B cell (primary cell): Measurements from ENCODE around the gene TOX2. TPM values are rescaled to one million over a fixed set of nuclear protein-coding genes. Genes with fewer than 3 reads are reported as not detected.

ENCODE experiments used
- ATAC-seq: fragments of 200-7000 bp; cut with Tn5 transposase; one replicate; pipeline ENCODE4 v1.10.0; 2021; ENCODE audit warnings: low read depth, mild to moderate bottlenecking, moderate number of reproducible peaks, moderate library complexity
- CTCF ChIA-PET: fragments of 350-600 bp; sonication (Branson Sonifier 250); formaldehyde crosslinking; loops from one replicate; lab custom pipeline; 2021; ENCODE audit warnings: antibody characterized with exemption, inconsistent platforms; lab: Charles Lee
- POLR2A ChIA-PET: fragments of 350-600 bp; sonication (Branson Sonifier 250); formaldehyde crosslinking; loops from one replicate; lab custom pipeline; 2021; ENCODE audit warnings: antibody characterized with exemption; lab: Charles Lee
- DNase-seq: peaks from one replicate; pipeline ENCODE4 v3.0.0; 2013
- H2AFZ ChIP-seq: 2 replicates; pipeline ENCODE4 v1.6.1; 2012; ENCODE audit warnings: mild to moderate bottlenecking, low read depth, low read length; ENCODE audit not compliant: insufficient read depth, poor library complexity, severe bottlenecking
- H3K27ac ChIP-seq, 2 donors: 1 replicate in 1 of 2; 2 replicates in 1 of 2; pipeline ENCODE4 v1.5.1; 2012 to 2013; ENCODE audit warnings: low read length in 2 of 2, mild to moderate bottlenecking in 2 of 2, moderate library complexity in 1 of 2
- H3K27me3 ChIP-seq, 4 experiments: fragments of 200-600 bp in 1 of 4; sonication (generic) in 1 of 4; replicated peaks in 1 of 4; 1 replicate in 2 of 4; 2 replicates in 2 of 4; pipeline versions ENCODE4 v1.6.1 to v1.7.0; 2013 to 2016; ENCODE audit warnings: low read length in 3 of 4, mild to moderate bottlenecking in 2 of 4, mixed read lengths in 1 of 4, moderate library complexity in 1 of 4; ENCODE audit not compliant: insufficient read depth in 4 of 4, control insufficient read depth in 3 of 4; ENCODE audit errors: control extremely low read depth in 1 of 4
- H3K36me3 ChIP-seq, 2 experiments: replicated peaks in 1 of 2; 1 replicate in 1 of 2; 2 replicates in 1 of 2; pipeline versions ENCODE4 v1.6.1 to v1.7.1; 2013; ENCODE audit warnings: low read length in 1 of 2; ENCODE audit not compliant: insufficient read depth in 2 of 2, control insufficient read depth in 1 of 2; ENCODE audit errors: control extremely low read depth in 1 of 2, extremely low read depth in 1 of 2
- H3K4me1 ChIP-seq, 2 donors: fragments of 200-600 bp in 1 of 2; sonication (generic) in 1 of 2; 1 replicate in 1 of 2; 2 replicates in 1 of 2; pipeline versions ENCODE4 v1.5.1 to v1.6.1; 2013 to 2017; ENCODE audit warnings: low read length in 2 of 2; ENCODE audit not compliant: control insufficient read depth in 2 of 2, insufficient read depth in 2 of 2
- H3K4me2 ChIP-seq: replicated peaks from 2 replicates; pipeline ENCODE3; 2012; ENCODE audit warnings: mild to moderate bottlenecking, low read depth, low read length; ENCODE audit not compliant: poor library complexity, severe bottlenecking
- H3K4me3 ChIP-seq, 5 experiments: fragments of 200-600 bp in 1 of 5; sonication (generic) in 1 of 5; 1 replicate in 3 of 5; 2 replicates in 2 of 5; pipeline versions ENCODE4 v1.5.1 to v1.7.0; 2011 to 2016; ENCODE audit warnings: low read length in 4 of 5, mild to moderate bottlenecking in 4 of 5, low read depth in 2 of 5, control low read depth in 1 of 5, moderate library complexity in 1 of 5; ENCODE audit not compliant: insufficient read depth in 1 of 5; ENCODE audit errors: control extremely low read depth in 1 of 5, extremely low read depth in 1 of 5
- H3K79me2 ChIP-seq: fragments of 200-600 bp; sonication (generic); one replicate; pipeline ENCODE4 v1.6.0; 2016; ENCODE audit warnings: low read length; ENCODE audit not compliant: control insufficient read depth, insufficient read depth
- H3K9ac ChIP-seq: fragments of 200-600 bp; sonication (generic); 2 replicates; pipeline ENCODE4 v1.6.1; 2017; ENCODE audit warnings: mild to moderate bottlenecking, low read length, moderate library complexity
- H3K9me3 ChIP-seq, 3 donors: one replicate each; pipeline versions ENCODE4 v1.6.1 to v1.7.1; 2013; ENCODE audit warnings: low read length in 2 of 3; ENCODE audit not compliant: control insufficient read depth in 2 of 3, insufficient read depth in 1 of 3; ENCODE audit errors: control extremely low read depth in 1 of 3
- H4K20me1 ChIP-seq: 2 replicates; pipeline ENCODE4 v1.6.0; 2012; ENCODE audit warnings: mild to moderate bottlenecking, low read length; ENCODE audit not compliant: insufficient read depth, control insufficient read depth, poor library complexity, severe bottlenecking
- H3K27ac Mint-ChIP-seq: one replicate; pipeline ENCODE4 v1.8.0; 2021; ENCODE audit warnings: mixed read lengths
- H3K27me3 Mint-ChIP-seq: one replicate; pipeline ENCODE4 v1.8.0; 2021; ENCODE audit warnings: mixed read lengths
- H3K4me1 Mint-ChIP-seq: one replicate; pipeline ENCODE4 v1.8.0; 2021; ENCODE audit warnings: mixed read lengths
- H3K4me3 Mint-ChIP-seq: one replicate; pipeline ENCODE4 v1.8.0; 2021; ENCODE audit warnings: mixed read lengths
- H3K9me3 Mint-ChIP-seq: one replicate; pipeline ENCODE4 v1.8.0; 2022; ENCODE audit warnings: mixed read lengths; ENCODE audit not compliant: insufficient read depth
- CTCF ChIP-seq: fragments of 200-600 bp; IDR thresholded peaks from one replicate; pipeline ENCODE4 v1.8.0; 2022; ENCODE audit warnings: antibody characterized with exemption, mild to moderate bottlenecking
- EZH2 ChIP-seq: IDR thresholded peaks from 2 replicates; pipeline ENCODE4 v1.6.1; 2012; ENCODE audit warnings: borderline replicate concordance, low read depth, mild to moderate bottlenecking, moderate library complexity, low read length; ENCODE audit not compliant: insufficient read depth, poor library complexity, severe bottlenecking
- WGBS: methylation state at CpG from one replicate; pipeline ENCODE4 v1.1.5; 2013; ENCODE audit warnings: missing lambda C conversion rate; ENCODE audit not compliant: insufficient coverage; 5-methylcytosine and 5-hydroxymethylcytosine counted together
- intact Hi-C: fragments of 100-400 bp; cut with micrococcal nuclease; formaldehyde crosslinking; loops from one replicate; pipeline ENCODE4 v1.10.0; 2022
- polyA plus RNA-seq: library from polyadenylated mRNA; depleted of rRNA; stranded (reverse); fragments of >200 nt; gene quantifications from 2 replicates; pipeline ENCODE4 v1.2.3, GENCODE V29; 2012
- total RNA-seq, 2 donors: library from RNA; stranded (reverse); fragments of 120-200 nt in 1 of 2; gene quantifications; 1 replicate in 1 of 2; 2 replicates in 1 of 2; pipeline versions ENCODE4 v1.2.3 to v1.2.4, GENCODE V29; 2013 to 2022

TOX2 gene
- total and polyA plus RNA-seq, 2 donors (not counting 1 experiment from before 2014, with no cell fraction given), result 1.2 to 4.1 TPM

GRCh38 chr20:43920797-43921196 lies 6.1 kb downstream of the TOX2 start:
- Mint-ChIP-seq H3K4me3 (no peak overlapping the region), H3K9me3 (no peaks in the 10 kb centered on the region), H3K4me1 (peaks cover 29% of the 10 kb centered on the region), H3K27ac (no peak overlapping the region), H3K27me3 (peaks cover 39% of the 10 kb centered on the region)
- no peaks in the 10 kb centered on the region for H3K36me3 ChIP-seq
- H3K4me2 ChIP-seq, result no peak overlapping the region
- H3K9ac ChIP-seq, result no peak overlapping the region
- intact Hi-C loops, result no loop called here
- peaks cover 0 to 18% (median 8%) of the 10 kb centered on the region in 4 experiments for H3K27me3 ChIP-seq
- no peaks in the 10 kb centered on the region for H4K20me1 ChIP-seq
- no peak overlapping the region for H2AFZ ChIP-seq
- ATAC-seq, result no peak
- 96% methylated on average over 4 of the region's 4 CpGs for WGBS
- H3K4me1 ChIP-seq, result peaks cover 6 to 24% of the 10 kb centered on the region in 2 donors
- H3K27ac ChIP-seq, result no peak overlapping the region
- POLR2A ChIA-PET, result no interaction called here
- peaks cover 0 to 13% (median 0%) of the 10 kb centered on the region in 3 donors for H3K9me3 ChIP-seq
- no peak for DNase-seq
- H3K79me2 ChIP-seq, result no peaks in the 10 kb centered on the region
- CTCF ChIA-PET, result no interaction called here
- TF ChIP-seq EZH2 (no peak), CTCF (no peak)
- H3K4me3 ChIP-seq, result no peak overlapping the region

GRCh38 chr20:43921227-43921780 lies 6.7 kb downstream of the TOX2 start:
- H3K9me3 ChIP-seq, result peaks cover 0 to 8% (median 0%) of the 10 kb centered on the region in 3 donors
- H3K36me3 ChIP-seq, result no peaks in the 10 kb centered on the region
- H3K4me2 ChIP-seq, result no peak overlapping the region
- DNase-seq, result no peak
- H3K27ac ChIP-seq, result no peak overlapping the region
- H2AFZ ChIP-seq, result no peak overlapping the region
- no peak overlapping the region for H3K9ac ChIP-seq
- intact Hi-C loops, result no loop called here
- no peak for ATAC-seq
- no peaks in the 10 kb centered on the region for H4K20me1 ChIP-seq
- peaks cover 0 to 15% (median 7%) of the 10 kb centered on the region in 4 experiments for H3K27me3 ChIP-seq
- Mint-ChIP-seq H3K9me3 (no peaks in the 10 kb centered on the region), H3K4me3 (no peak overlapping the region), H3K27ac (no peak overlapping the region), H3K27me3 (peaks cover 37% of the 10 kb centered on the region), H3K4me1 (peaks cover 33% of the 10 kb centered on the region)
- H3K4me1 ChIP-seq, result peaks cover 1 to 20% of the 10 kb centered on the region in 2 donors
- H3K79me2 ChIP-seq, result no peaks in the 10 kb centered on the region
- no peak overlapping the region for H3K4me3 ChIP-seq
- WGBS, result 25% methylated on average over 2 of the region's 2 CpGs
- TF ChIP-seq EZH2 (no peak), CTCF (no peak)
- ChIA-PET POLR2A (no interaction called here), CTCF (no interaction called here)
